Measurements from ENCODE around the gene USP6NL. TPM values are rescaled to one million over a fixed set of nuclear protein-coding genes. Genes with fewer than 3 reads are reported as not detected.

USP6NL gene
- total RNA-seq, 4 donors from 2014 or later = 3.8 to 21.9 (median 17.0) TPM

DNA sequence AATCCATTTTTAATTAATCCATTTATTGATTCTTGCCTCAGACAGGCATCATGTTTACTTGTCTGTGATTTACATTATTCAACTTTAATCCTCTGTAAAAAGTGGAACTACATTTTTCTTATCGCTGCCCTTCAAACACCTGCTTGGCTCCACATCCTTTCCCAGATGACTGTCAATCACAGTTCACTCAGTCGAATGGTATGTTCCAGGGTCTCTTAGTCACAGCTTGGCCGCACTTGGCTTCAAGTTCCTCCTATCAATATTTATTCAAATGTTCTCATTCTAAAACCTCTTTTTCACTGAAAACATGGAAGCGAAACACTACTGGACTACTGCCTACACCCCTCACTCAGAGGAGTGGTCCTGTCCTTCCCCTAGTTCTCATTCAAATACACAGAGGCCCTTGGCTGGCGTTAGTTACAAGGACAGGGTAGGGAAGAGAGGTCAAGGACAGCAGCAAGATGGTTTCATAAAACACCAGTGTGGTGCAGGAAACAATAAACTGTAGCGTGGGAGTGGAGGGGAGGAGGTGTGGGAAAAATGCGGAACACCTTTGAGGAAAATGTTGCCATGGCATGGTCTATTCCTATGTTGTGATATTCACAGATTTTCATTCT, 143.2 kb downstream of the USP6NL start:
- no peak for TF ChIP-seq POLR2A (IDR thresholded peaks at IDR 0.05)
- TF ChIP-seq, protein P1, sequence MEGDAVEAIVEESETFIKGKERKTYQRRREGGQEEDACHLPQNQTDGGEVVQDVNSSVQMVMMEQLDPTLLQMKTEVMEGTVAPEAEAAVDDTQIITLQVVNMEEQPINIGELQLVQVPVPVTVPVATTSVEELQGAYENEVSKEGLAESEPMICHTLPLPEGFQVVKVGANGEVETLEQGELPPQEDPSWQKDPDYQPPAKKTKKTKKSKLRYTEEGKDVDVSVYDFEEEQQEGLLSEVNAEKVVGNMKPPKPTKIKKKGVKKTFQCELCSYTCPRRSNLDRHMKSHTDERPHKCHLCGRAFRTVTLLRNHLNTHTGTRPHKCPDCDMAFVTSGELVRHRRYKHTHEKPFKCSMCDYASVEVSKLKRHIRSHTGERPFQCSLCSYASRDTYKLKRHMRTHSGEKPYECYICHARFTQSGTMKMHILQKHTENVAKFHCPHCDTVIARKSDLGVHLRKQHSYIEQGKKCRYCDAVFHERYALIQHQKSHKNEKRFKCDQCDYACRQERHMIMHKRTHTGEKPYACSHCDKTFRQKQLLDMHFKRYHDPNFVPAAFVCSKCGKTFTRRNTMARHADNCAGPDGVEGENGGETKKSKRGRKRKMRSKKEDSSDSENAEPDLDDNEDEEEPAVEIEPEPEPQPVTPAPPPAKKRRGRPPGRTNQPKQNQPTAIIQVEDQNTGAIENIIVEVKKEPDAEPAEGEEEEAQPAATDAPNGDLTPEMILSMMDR (IDR thresholded peaks at IDR 0.05) = no peak
- Histone ChIP-seq H3K4me1 (no peaks in the 10 kb centered on the region), H3K27ac (no peak overlapping the region), H3K4me3 (no peak overlapping the region), H3K27me3 (no peaks in the 10 kb centered on the region), H3K36me3 (no peaks in the 10 kb centered on the region), H3K9me3 (no peaks in the 10 kb centered on the region)
- no peak for DNase-seq
- intact Hi-C loops (cut with DNase I; ENCODE audit: low total_unique reads) = no loop called here

DNA sequence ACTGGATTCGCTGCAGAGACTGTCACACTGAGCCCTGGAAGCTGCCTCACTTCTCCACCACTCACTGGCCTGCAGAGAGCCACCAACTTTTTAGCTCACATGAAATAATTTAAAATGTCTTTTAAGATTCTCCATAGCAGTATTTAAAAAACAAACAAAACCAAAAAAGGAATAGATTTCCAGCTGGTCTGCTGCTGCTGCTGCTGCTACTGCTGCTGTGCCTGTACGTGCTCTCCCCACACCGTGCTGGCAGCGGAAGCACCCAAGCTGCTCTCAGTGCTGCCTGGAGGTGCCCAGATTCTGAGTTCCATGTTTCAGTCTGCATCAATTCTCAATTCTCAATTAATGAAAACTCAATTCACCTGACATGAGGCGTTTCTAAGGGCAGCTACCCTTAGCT, 146.0 kb downstream of the USP6NL start:
- Histone ChIP-seq H3K27me3 (no peaks in the 10 kb centered on the region), H3K4me3 (no peak overlapping the region), H3K9me3 (no peaks in the 10 kb centered on the region), H3K27ac (no peak overlapping the region), H3K4me1 (no peaks in the 10 kb centered on the region), H3K36me3 (no peaks in the 10 kb centered on the region)
- TF ChIP-seq POLR2A (IDR thresholded peaks at IDR 0.05) = no peak
- TF ChIP-seq, protein P1 (IDR thresholded peaks at IDR 0.05) = no peak
- DNase-seq = no peak
- intact Hi-C loops (cut with DNase I; ENCODE audit: low total_unique reads) = no loop called here

DNA sequence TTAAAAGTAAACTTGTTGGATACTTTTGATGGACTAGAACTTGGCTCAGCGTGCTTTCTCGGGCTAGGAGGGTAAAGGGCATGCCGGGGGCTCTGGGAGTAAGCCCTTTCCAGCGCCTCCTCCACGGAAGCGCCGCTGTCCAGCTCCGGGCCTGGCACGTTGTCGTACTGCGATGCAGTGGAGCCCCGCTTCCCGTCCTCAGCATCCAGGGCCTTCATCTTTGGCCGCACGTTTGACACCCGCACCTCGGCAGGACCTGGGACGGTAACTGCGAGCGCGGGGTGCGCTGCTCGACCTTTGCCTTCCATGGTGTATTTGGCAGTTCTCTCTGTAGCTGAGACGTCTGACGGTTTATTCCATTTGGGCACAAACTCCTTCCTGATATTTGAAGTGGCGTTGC, 148.3 kb downstream of the USP6NL start:
- Histone ChIP-seq H3K36me3 (no peaks in the 10 kb centered on the region), H3K9me3 (no peaks in the 10 kb centered on the region), H3K4me1 (no peaks in the 10 kb centered on the region), H3K27me3 (no peaks in the 10 kb centered on the region), H3K27ac (no peak overlapping the region), H3K4me3 (no peak overlapping the region)
- no peak for TF ChIP-seq POLR2A (IDR thresholded peaks at IDR 0.05)
- TF ChIP-seq, protein P1 (IDR thresholded peaks at IDR 0.05) = no peak
- intact Hi-C loops (cut with DNase I; ENCODE audit: low total_unique reads) = no loop called here
- DNase-seq = no peak

DNA sequence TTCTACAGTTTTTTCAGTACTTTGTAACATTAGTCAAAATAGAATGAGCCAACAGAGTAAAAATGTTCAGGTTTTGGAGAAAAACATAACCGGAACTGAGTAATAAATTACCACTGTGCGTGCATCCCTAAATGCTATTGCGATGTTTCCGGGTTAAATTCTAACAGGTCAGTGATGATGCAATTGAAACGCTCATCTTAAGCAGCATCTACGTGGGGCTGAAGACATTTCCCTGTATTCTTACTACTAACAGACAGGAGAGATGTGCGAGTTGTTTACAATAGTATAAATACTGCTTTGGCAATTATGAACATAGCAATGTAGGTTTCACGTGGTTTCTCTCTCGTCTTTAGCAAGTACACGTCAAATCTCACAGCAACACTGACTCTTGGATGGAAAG, 149.4 kb downstream of the USP6NL start:
- Histone ChIP-seq H3K4me1 (no peaks in the 10 kb centered on the region), H3K9me3 (no peaks in the 10 kb centered on the region), H3K27me3 (no peaks in the 10 kb centered on the region), H3K36me3 (no peaks in the 10 kb centered on the region), H3K4me3 (no peak overlapping the region), H3K27ac (no peak overlapping the region)
- intact Hi-C loops (cut with DNase I; ENCODE audit: low total_unique reads) = no loop called here
- no peak for TF ChIP-seq POLR2A (IDR thresholded peaks at IDR 0.05)
- TF ChIP-seq, protein P1 (IDR thresholded peaks at IDR 0.05) = no peak
- no peak for DNase-seq

DNA sequence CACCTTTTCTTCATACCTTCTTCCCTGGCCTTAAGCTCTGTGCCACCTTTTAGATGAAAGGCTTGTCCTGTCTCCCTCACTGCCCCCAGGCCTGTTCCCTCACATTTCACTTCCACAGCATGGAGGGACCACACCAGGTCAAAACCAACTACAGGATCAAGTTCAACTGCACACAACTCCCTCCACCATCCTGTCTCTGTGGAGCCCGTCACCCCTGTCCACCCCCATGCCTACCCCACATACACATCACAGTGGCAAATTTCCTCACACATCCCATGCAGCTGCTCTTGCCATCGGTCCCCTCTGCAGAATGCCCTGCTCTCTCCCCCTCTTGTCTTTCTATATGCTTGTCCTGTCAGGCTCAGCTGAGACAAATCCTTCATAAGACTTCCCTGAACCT, 154.1 kb downstream of the USP6NL start:
- no peak overlapping the region for H3K4me3 ChIP-seq
- intact Hi-C loops (cut with DNase I; ENCODE audit: low total_unique reads) = no loop called here
- H3K27me3 ChIP-seq = no peaks in the 10 kb centered on the region
- TF ChIP-seq, protein P1 (IDR thresholded peaks at IDR 0.05) = no peak
- no peak for TF ChIP-seq POLR2A (IDR thresholded peaks at IDR 0.05)
- H3K36me3 ChIP-seq = no peaks in the 10 kb centered on the region
- H3K4me1 ChIP-seq = no peaks in the 10 kb centered on the region
- H3K9me3 ChIP-seq = no peaks in the 10 kb centered on the region
- H3K27ac ChIP-seq = no peak overlapping the region
- DNase-seq = no peak

Measured in uterus (tissue), 4 donors.